ENCODE results near the gene KCNE2. TPM values are rescaled to one million over a fixed set of nuclear protein-coding genes. Genes with fewer than 3 reads are reported as not detected.

KCNE2 gene
- total RNA-seq, 1 experiment from 2014 or later, result not detected

DNA sequence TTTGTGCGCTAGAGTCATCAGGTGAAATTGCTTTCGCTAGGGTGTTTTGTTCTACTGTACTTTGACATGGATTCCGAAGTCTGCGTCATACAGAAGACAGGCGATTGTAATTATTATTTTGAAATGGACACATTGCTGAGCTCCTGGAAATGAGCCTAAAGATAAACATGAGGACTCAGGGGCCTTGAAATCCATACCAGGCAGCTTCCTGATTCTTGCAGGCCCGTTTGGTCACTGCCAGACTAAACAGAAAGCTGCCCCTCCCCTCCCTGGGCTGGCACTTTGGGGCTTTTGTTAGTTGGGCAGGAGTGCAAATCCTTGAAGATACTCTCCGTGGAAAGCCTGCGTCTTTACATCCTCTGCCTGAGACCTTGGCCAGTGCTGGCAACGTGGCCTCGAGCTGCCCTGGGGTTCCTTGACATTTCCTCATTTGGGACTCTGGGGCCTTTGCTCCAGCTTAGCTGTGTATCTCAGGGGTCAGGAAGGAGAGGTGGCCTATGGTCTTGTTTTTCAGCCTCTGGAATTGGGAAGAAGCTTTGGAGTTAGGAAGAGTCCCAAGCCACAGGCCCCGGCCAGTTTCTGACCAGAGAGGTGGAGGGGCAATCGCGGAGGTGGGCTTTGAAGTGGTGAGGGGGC is 26.9 kb upstream of the KCNE2 start:
- TF ChIP-seq POLR2A (IDR thresholded peaks at IDR 0.05; ENCODE audit: borderline replicate concordance, extremely low read depth, insufficient read depth, insufficient read length), result no peak
- TF ChIP-seq, protein P1, sequence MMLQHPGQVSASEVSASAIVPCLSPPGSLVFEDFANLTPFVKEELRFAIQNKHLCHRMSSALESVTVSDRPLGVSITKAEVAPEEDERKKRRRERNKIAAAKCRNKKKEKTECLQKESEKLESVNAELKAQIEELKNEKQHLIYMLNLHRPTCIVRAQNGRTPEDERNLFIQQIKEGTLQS (IDR thresholded peaks at IDR 0.05), result no peak
- no peak for TF ChIP-seq ZNF274 (IDR thresholded peaks at IDR 0.05; ENCODE audit: low read depth, low read length)
- no peak for TF ChIP-seq EZH2phosphoT487 (IDR thresholded peaks at IDR 0.05; ENCODE audit: borderline replicate concordance)
- no peak for TF ChIP-seq SP1 (IDR thresholded peaks at IDR 0.05; ENCODE audit: low read depth)
- TF ChIP-seq EGR1 (IDR thresholded peaks at IDR 0.05; ENCODE audit: low read depth), result no peak
- TF ChIP-seq SIN3A (IDR thresholded peaks at IDR 0.05; ENCODE audit: low read depth), result no peak
- no peak for TF ChIP-seq SRF (IDR thresholded peaks at IDR 0.05; ENCODE audit: low read depth)
- no peak for TF ChIP-seq FOSL1 (IDR thresholded peaks at IDR 0.05; ENCODE audit: low read depth)
- no peak for TF ChIP-seq JUND (IDR thresholded peaks at IDR 0.05)
- no peak for TF ChIP-seq ELF1 (IDR thresholded peaks at IDR 0.05; ENCODE audit: borderline replicate concordance, low read depth)
- TF ChIP-seq RAD21 (IDR thresholded peaks at IDR 0.05; ENCODE audit: low read depth), result no peak
- no peak for TF ChIP-seq CBX3 (IDR thresholded peaks at IDR 0.05; ENCODE audit: low read depth)
- TF ChIP-seq, protein P2, sequence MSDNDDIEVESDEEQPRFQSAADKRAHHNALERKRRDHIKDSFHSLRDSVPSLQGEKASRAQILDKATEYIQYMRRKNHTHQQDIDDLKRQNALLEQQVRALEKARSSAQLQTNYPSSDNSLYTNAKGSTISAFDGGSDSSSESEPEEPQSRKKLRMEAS (IDR thresholded peaks at IDR 0.05), result no peak
- no peak overlapping the region for H3K4me3 ChIP-seq (replicated peaks in 1 of 2; ENCODE audit: low read depth in 1 of 2, low read length in 2 of 2)
- H3K27ac ChIP-seq (ENCODE audit: low read depth, low read length), result no peak overlapping the region
- DNase-seq (ENCODE audit: low read depth, low spot score) (no peak), ATAC-seq (no peak)
- H3K27me3 ChIP-seq (ENCODE audit: insufficient read depth, low read length), result no peaks in the 10 kb centered on the region
- CTCF ChIA-PET, result no interaction called here
- no peaks in the 10 kb centered on the region for H4K20me1 ChIP-seq (ENCODE audit: insufficient read depth)
- RAD21 ChIA-PET (ENCODE audit: low non-redundant PET in 1 of 2, low total read pairs in 2 of 2, uncharacterized antibody in 2 of 2, unreplicated experiment in 2 of 2), result no interaction called here
- no peak overlapping the region for H3K9ac ChIP-seq (ENCODE audit: low read length)
- no peaks in the 10 kb centered on the region for H3K79me2 ChIP-seq (ENCODE audit: insufficient read depth, low read length)
- no peak overlapping the region for H3K4me2 ChIP-seq (ENCODE audit: low read length)
- H3K4me1 ChIP-seq (ENCODE audit: control insufficient read depth in 1 of 2, insufficient read depth in 2 of 2, low read length in 2 of 2), result peaks cover 0 to 6% of the 10 kb centered on the region in 2 experiments; a peak in 2 of 4 replicates
- intact Hi-C loops (cut with micrococcal nuclease), result loop anchor here (10.0 kb wide), 1 partner anchor 412 kb away; no protein-coding TSS in a partner anchor
- POLR2A ChIA-PET, result no interaction called here
- H3K9me3 ChIP-seq (ENCODE audit: control insufficient read depth in 1 of 2, insufficient read depth in 1 of 2, low read depth in 1 of 2, low read length in 2 of 2), result no peaks in the 10 kb centered on the region
- no peaks in the 10 kb centered on the region for H3K9me2 ChIP-seq (ENCODE audit: insufficient read depth)
- no peak overlapping the region for H2AFZ ChIP-seq (ENCODE audit: low read depth, low read length, poor library complexity, severe bottlenecking)
- H3K36me3 ChIP-seq (ENCODE audit: control insufficient read depth in 1 of 2, insufficient read depth in 2 of 2, low read length in 2 of 2), result no peaks in the 10 kb centered on the region
- BruUV-seq (replicated peaks), result no TSS peak
